Esophagus muscularis mucosa (tissue), 4 donors: ENCODE measurements around the gene ISCA2. TPM values are rescaled to one million over a fixed set of nuclear protein-coding genes. Genes with fewer than 3 reads are reported as not detected.

ENCODE experiments used
- DNase-seq: peaks from one replicate; pipeline ENCODE4 v3.0.0-alpha.2; 2017; ENCODE audit errors: extremely low spot score
- H3K27ac ChIP-seq, 4 donors: fragments of 200-600 bp; sonication (generic); replicated peaks in 1 of 4; 1 replicate in 3 of 4; 2 replicates in 1 of 4; pipeline ENCODE4 v1.5.1; 2016 to 2019; ENCODE audit warnings: mild to moderate bottlenecking in 1 of 4
- H3K27me3 ChIP-seq, 4 donors: fragments of 200-600 bp; sonication (generic); one replicate each; pipeline versions ENCODE4 v1.5.1 to v1.6.0; 2016 to 2019
- H3K36me3 ChIP-seq, 4 donors: fragments of 200-600 bp; sonication (generic); one replicate each; pipeline ENCODE4 v1.5.1; 2016 to 2019
- H3K4me1 ChIP-seq, 4 donors: fragments of 200-600 bp; sonication (generic); one replicate each; pipeline ENCODE4 v1.5.1; 2016 to 2019
- H3K4me3 ChIP-seq, 4 donors: fragments of 200-600 bp; sonication (generic); 1 replicate in 2 of 4; 2 replicates in 2 of 4; pipeline ENCODE4 v1.5.1; 2016 to 2019; ENCODE audit warnings: mild to moderate bottlenecking in 4 of 4, moderate library complexity in 1 of 4
- H3K9me3 ChIP-seq, 4 donors: fragments of 200-600 bp; sonication (generic); 1 replicate in 3 of 4; 2 replicates in 1 of 4; pipeline ENCODE4 v1.5.1; 2016 to 2019
- CTCF ChIP-seq, 3 experiments: fragments of 200-600 bp in 2 of 3; fragments of 450-650 bp in 1 of 3; sonication (generic) in 2 of 3; IDR thresholded peaks; one replicate each; pipeline ENCODE4 v1.5.1; 2017 to 2019; ENCODE audit warnings: antibody characterized with exemption in 3 of 3, mild to moderate bottlenecking in 2 of 3, moderate library complexity in 1 of 3
- EP300 ChIP-seq: sonication (generic); formaldehyde crosslinking; IDR thresholded peaks from one replicate; pipeline ENCODE4 v1.6.1; 2017; ENCODE audit warnings: antibody characterized with exemption
- POLR2A ChIP-seq: fragments of 450-650 bp; IDR thresholded peaks from one replicate; pipeline ENCODE4 v1.6.1; 2017; ENCODE audit warnings: antibody characterized with exemption, moderate library complexity, mild to moderate bottlenecking, low read depth
- POLR2AphosphoS5 ChIP-seq, 2 donors: sonication (generic); formaldehyde crosslinking; IDR thresholded peaks; one replicate each; pipeline ENCODE4 v1.6.1; 2017; ENCODE audit warnings: antibody characterized with exemption in 2 of 2
- WGBS: methylation state at CpG from one replicate; pipeline ENCODE4 v1.1.5; 2018; 5-methylcytosine and 5-hydroxymethylcytosine counted together
- intact Hi-C: fragments of 100-400 bp; cut with DNase I; formaldehyde crosslinking; loops from one replicate; pipeline ENCODE4 v1.15.1; 2023
- total RNA-seq, 4 donors: library from RNA; depleted of rRNA; stranded (reverse); fragments of >200 nt; gene quantifications; one replicate each; pipeline versions ENCODE4 v1.1.0 to v1.2.1, GENCODE V29; 2016

The ISCA2 gene
- total RNA-seq, 4 donors from 2014 or later: 5.8 to 20.4 (median 15.1) TPM

DNA sequence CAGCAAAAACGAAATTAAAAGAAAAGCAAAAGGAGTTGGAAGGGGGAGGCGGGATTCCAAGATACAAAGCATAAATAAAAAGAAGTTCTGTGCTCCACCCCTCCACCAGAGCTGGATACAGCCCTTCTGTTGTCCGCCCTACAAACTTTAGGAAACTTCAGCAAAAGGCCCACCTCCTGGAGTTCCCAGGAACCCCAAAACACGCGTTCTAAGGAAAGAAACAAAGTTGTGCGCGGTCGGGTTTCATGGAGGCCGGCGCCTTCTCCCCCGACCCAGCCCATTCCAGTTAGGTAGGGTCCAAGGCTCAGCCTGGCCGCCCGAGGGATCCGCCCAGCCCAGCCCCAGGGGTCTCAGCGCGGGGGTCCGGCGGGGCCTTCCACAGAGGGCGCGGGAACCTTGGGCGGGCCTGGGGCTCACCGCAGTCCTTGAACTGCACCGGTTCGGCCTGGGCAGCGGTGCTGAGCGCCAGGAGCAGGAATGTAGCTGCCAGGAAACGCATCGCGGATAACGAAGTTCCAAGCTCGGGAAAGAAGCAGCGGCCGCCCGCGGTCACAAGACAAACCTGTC, 706 bp upstream of the ISCA2 start, which contains the start of gene NPC2:
Gene NPC2 (minus strand): TSS at position 530 of the 567 bp plus-strand sequence. CDS start 31 bp downstream, at position 499.
- H3K4me1 ChIP-seq: peaks cover 17 to 50% (median 26%) of the 10 kb centered on the region in 4 donors
- 0% methylated on average over 18 of the region's 35 CpGs for WGBS
- H3K27ac ChIP-seq: peak within 1 kb of the TSS; percentile 87 to 94 (median 92)
- H3K36me3 ChIP-seq: peaks cover 0 to 15% (median 0%) of the 10 kb centered on the region in 4 donors
- H3K27me3 ChIP-seq: no peaks in the 10 kb centered on the region
- intact Hi-C loops: no loop called here
- H3K9me3 ChIP-seq: no peaks in the 10 kb centered on the region
- peak within 1 kb of the TSS; percentile 73 to 94 (median 86) for H3K4me3 ChIP-seq
- DNase-seq: no peak
- TF ChIP-seq CTCF (IDR thresholded peaks at IDR 0.05) (no peak), POLR2AphosphoS5 (IDR thresholded peaks at IDR 0.05) (peak; percentile 79 to 84), POLR2A (peak; percentile 68), EP300 (no peak)

- TF ChIP-seq EP300: no peak
- no peak for TF ChIP-seq POLR2AphosphoS5 (IDR thresholded peaks at IDR 0.05)
- TF ChIP-seq POLR2A: no peak
- TF ChIP-seq CTCF (IDR thresholded peaks at IDR 0.05): no peak
- Histone ChIP-seq H3K27me3 (no peaks in the 10 kb centered on the region), H3K9me3 (no peaks in the 10 kb centered on the region), H3K27ac (no peak overlapping the region), H3K4me1 (peaks cover 14 to 37% (median 26%) of the 10 kb centered on the region in 4 donors), H3K4me3 (no peak overlapping the region), H3K36me3 (peaks cover 0 to 11% (median under 1%) of the 10 kb centered on the region in 4 donors)
- DNase-seq: no peak
- WGBS: 33% methylated on average over 2 of the region's 2 CpGs
- intact Hi-C loops: no loop called here
These were observed 1.8 kb downstream of the ISCA2 start for GRCh38 chr14:74495356-74495755.

DNA sequence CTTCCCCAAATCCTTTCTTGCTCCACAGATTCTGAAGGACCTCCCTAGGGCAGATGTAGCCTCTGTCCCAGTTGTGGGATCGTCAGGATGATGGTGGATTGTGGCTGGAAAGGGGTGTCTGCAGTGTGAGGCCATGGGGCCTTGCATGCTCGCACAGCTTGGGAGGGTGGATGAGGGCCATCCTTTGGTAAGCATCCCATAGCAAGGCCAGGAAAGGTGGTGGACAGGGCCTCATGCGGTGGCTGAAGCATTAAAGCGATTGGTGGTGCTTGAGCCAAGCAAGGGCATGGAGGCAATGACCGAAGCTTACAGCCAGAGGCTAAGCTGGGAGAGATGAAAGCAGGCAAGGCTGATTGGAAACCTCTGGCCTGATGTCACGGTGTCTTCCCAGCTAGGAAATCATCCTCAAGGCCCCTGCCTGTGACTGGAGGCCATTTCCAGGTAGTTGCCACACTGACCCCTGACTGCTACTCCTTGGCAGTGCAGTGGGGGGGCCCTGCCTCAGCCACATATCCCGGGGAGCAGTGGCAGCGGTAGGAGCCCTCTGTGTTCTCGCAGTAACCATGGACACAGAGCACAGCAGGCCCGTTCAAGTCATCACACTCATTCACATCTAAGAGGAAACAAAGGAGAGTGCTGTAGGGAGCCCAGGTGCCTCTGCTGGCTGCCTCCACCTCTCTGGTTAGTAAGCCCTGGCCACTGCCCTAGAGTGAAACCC, 7.0 kb downstream of the ISCA2 start:
- DNase-seq: no peak
- WGBS: 84% methylated on average over 10 of the region's 10 CpGs
- Histone ChIP-seq H3K36me3 (peaks cover 4 to 37% (median 15%) of the 10 kb centered on the region in 4 donors), H3K27me3 (no peaks in the 10 kb centered on the region), H3K4me1 (peaks cover 0 to 15% (median 11%) of the 10 kb centered on the region in 4 donors), H3K4me3 (no peak overlapping the region), H3K27ac (no peak overlapping the region), H3K9me3 (no peaks in the 10 kb centered on the region)
- intact Hi-C loops: loop anchor here (1.0 to 5.0 kb wide), 2 partner anchors 62 to 112 kb away; partner anchors contain the start of gene LTBP2
- TF ChIP-seq EP300: no peak
- TF ChIP-seq CTCF (IDR thresholded peaks at IDR 0.05): no peak
- no peak for TF ChIP-seq POLR2AphosphoS5 (IDR thresholded peaks at IDR 0.05)
- TF ChIP-seq POLR2A: no peak

DNA sequence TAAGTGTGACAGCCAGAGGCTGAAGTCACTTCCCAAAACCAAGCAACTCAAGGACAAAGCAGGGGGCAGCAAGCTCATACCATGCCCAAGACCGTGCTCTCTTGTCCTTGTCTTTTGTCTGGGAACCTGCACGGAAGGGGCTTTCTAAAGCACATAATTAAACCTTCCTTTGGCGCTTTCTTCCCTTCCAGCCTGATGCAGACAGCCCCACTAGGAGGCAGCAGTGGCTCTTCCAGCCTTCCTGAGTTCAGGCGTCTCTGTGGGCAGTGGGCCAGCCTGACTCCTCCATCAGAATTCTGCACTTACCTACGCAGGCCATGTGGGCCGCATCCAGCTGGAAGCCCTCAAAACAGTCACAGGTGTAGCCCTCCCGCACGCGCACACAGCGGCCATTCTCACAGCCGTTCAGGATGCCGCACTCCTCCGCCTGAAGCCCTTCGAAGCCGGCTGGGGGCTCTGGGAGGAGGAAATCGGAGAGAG, 7.6 kb downstream of the ISCA2 start:
- no peak for DNase-seq
- peaks cover 4 to 37% (median 12%) of the 10 kb centered on the region in 4 donors for H3K36me3 ChIP-seq
- H3K27ac ChIP-seq: no peak overlapping the region
- H3K4me1 ChIP-seq: peaks cover 0 to 15% (median 11%) of the 10 kb centered on the region in 4 donors
- WGBS: 32% methylated on average over 9 of the region's 16 CpGs
- H3K27me3 ChIP-seq: no peaks in the 10 kb centered on the region
- no peaks in the 10 kb centered on the region for H3K9me3 ChIP-seq
- H3K4me3 ChIP-seq: no peak overlapping the region
- intact Hi-C loops: loop anchor here (1.0 to 5.0 kb wide), 2 partner anchors 61 to 111 kb away; partner anchors contain the start of gene LTBP2
- peak; percentile 39 to 56 for TF ChIP-seq POLR2AphosphoS5 (IDR thresholded peaks at IDR 0.05)
- TF ChIP-seq POLR2A: no peak
- TF ChIP-seq EP300: no peak
- peak; percentile 61 to 76 (median 65) for TF ChIP-seq CTCF (IDR thresholded peaks at IDR 0.05)
